GM18867 (cell line): ENCODE measurements around the gene IFNAR1.
A peak's percentile ranks its signal among the peaks of the same experiment; 100 is the strongest.
"Not testable (repeated sequence)": the region's sequence is repeated elsewhere in the genome, so short reads cannot be mapped to it uniquely, and the experiment has no call there.

ENCODE experiments used
- ATAC-seq: cut with Tn5 transposase; IDR thresholded peaks from one replicate; pipeline ENCODE4 v1.9.1; 2021; ENCODE audit warnings: mild to moderate bottlenecking, moderate library complexity; ENCODE audit not compliant: unreplicated experiment

IFNAR1 gene

GRCh38 chr21:33374450-33375096, 49.8 kb downstream of the IFNAR1 start:
- peak; percentile 46 for ATAC-seq

GRCh38 chr21:33375101-33375644, 50.4 kb downstream of the IFNAR1 start:
- ATAC-seq, result no peak

GRCh38 chr21:33377221-33377920, 52.6 kb downstream of the IFNAR1 start:
- ATAC-seq, result no peak

DNA sequence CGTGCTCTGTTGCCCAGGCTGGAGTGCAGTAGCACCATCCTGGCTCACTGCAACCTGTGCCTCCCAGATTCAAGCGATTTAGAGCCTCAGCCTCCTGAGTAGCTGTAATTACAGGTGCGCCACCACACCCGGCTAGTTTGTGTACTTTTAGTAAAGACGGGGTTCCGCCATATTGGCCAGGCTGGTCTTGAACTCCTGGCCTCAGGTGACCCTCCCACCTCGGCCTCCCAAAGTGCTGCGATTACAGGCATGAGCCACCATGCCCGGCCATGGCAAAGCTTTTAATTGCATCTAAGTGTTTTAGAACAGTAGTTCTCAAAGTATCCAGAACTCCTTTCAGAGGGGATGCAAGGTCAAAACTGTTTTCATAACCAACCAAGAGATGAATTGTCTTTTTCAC, 53.3 kb downstream of the IFNAR1 start:
- no peak for ATAC-seq

- ATAC-seq, result not testable (repeated sequence)
Measured at GRCh38 chr21:33379934-33380333, 55.2 kb downstream of the IFNAR1 start.

- ATAC-seq, result peak; percentile 57
Measured at GRCh38 chr21:33380483-33380998, 55.8 kb downstream of the IFNAR1 start.

GRCh38 chr21:33381381-33381780, 56.6 kb downstream of the IFNAR1 start:
- ATAC-seq, result not testable (repeated sequence)

- peak; percentile 64 for ATAC-seq
Measured at GRCh38 chr21:33383056-33383888, 58.5 kb downstream of the IFNAR1 start.

DNA sequence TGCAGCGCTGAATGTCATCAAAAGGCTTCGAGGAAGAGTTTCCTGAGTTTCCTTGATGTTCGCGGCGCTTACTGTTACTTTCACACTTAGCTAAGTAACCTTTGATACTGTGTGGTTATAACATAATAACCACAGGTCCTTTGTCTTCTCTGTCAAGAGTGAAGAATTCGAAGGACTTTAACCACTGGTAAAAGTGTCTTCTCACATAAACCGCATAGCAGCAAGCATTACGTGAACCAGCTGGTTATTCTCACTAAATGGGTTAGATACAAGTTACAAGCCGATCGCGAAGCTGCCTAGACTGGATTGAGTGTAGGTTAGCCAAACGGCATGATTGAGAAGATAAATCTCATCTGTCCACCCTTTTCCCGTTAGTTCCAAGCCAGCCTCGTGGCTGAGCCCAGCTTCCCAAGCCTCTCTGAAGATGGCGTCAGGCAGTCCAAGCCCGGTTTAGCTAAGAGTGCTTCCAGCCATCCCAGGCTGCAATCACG, 60.1 kb downstream of the IFNAR1 start:
- ATAC-seq, result peak; percentile 60

- no peak for ATAC-seq
Measured at GRCh38 chr21:33386222-33386784, 61.5 kb downstream of the IFNAR1 start.

DNA sequence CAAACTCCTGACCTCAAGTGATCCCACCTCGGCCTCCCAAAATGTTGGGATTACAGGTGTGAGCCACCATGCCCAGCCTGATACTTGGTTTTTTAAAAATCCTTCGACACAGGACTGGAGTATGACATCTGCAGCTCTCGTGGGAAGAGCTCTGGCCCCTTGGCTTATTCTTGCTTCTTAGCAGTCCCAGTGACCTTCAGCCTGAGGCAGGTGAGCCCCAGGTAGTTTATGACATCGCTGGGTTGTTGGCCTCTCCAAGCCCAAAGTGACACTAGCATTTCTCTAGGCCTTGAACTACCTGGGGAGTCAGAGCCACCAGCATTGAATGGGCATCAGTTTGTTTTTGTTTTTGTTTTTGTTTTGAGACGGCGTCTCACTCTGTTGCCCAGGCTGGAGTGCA, 62.5 kb downstream of the IFNAR1 start:
- no peak for ATAC-seq

GRCh38 chr21:33388188-33388587, 63.4 kb downstream of the IFNAR1 start:
- no peak for ATAC-seq

- ATAC-seq, result no peak
Measured at GRCh38 chr21:33390479-33390878, 65.7 kb downstream of the IFNAR1 start.

DNA sequence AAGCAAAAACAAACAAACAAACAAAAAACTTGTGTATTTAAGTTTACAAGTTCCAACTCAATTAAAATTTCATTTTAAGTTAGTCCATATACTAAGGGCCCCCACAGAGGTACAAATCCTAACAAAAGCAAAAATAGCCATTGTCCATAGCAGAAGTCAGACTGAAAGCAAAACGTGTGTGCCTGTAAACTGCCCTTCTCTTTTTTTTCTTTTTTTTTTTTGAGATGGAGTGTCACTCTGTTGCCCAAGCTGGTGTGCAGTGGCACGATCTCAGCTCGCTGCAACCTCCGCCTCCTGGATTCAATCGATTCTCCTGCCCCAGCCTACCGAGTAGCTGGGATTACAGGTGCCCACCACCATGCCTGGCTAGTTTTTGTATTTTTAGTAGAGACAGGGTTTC, 66.9 kb downstream of the IFNAR1 start:
- ATAC-seq, result no peak

- no peak for ATAC-seq
Measured at GRCh38 chr21:33392284-33392985, 67.7 kb downstream of the IFNAR1 start.

GRCh38 chr21:33393348-33393747, 68.6 kb downstream of the IFNAR1 start:
- ATAC-seq, result no peak

GRCh38 chr21:33394260-33394659, 69.5 kb downstream of the IFNAR1 start:
- ATAC-seq, result no peak

- no peak for ATAC-seq
Measured at GRCh38 chr21:33395891-33396331, 71.1 kb downstream of the IFNAR1 start.

DNA sequence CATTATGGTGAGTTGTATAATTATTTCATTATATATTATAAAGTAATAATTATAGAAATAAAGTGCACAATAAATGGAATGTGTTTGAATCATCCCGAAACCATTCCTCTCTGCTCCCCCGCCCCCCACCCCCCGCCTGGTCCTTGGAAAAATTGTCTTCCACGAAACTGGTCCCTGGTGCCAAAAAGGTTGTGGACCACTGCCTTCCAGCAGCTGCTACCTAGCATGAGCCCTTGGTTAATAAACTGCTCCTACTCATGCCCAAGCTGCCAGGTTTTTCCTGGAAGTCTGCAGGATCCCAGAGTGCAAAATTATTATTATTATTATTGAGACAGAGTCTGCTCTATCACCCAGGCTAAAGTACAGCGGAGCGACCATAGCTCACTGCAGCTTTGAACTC, 71.7 kb downstream of the IFNAR1 start:
- ATAC-seq, result no peak

GRCh38 chr21:33396951-33397350, 72.2 kb downstream of the IFNAR1 start:
- no peak for ATAC-seq
